Medulla oblongata (tissue), 1 donor: ENCODE measurements around the gene ZSCAN5A.
"Not testable (repeated sequence)": the region's sequence is repeated elsewhere in the genome, so short reads cannot be mapped to it uniquely, and the experiment has no call there.

Experiments used
- DNase-seq: peaks from one replicate; pipeline ENCODE4 v3.0.0-alpha.2; 2015; ENCODE audit errors: extremely low spot score

ZSCAN5A gene, protein sequence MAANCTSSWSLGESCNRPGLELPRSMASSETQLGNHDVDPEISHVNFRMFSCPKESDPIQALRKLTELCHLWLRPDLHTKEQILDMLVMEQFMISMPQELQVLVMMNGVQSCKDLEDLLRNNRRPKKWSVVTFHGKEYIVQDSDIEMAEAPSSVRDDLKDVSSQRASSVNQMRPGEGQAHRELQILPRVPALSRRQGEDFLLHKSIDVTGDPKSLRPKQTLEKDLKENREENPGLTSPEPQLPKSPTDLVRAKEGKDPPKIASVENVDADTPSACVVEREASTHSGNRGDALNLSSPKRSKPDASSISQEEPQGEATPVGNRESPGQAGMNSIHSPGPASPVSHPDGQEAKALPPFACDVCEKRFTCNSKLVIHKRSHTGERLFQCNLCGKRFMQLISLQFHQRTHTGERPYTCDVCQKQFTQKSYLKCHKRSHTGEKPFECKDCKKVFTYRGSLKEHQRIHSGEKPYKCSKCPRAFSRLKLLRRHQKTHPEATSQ

GRCh38 chr19:56314381-56315076 is at the start of gene ZSCAN5A:
ZSCAN5A (minus strand) TSS chr19:56314839; CDS start chr19:56225046, 89,793 bp downstream.
- DNase-seq: peak; percentile 99

- no peak for DNase-seq
Observed at GRCh38 chr19:56360841-56361240, 46.2 kb upstream of the ZSCAN5A start.

DNA sequence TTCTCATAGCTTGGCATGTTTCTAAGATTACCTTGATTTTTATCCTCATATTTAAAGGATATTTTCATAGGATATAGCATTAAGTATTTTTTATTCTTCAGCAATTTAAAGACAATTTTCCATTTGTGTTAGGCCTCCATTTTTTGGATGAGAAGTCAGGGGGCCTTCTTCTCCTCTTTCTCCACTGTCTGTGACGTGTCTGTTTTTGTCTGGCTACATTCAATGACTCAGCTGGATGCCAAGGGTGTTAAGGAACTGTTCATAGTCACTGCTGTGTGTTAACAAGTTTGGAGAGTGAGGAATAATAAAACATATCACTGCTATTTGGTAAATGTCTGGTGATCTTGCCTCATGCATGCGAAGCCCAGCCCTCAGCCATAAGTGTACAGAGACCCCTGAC is 42.3 kb upstream of the ZSCAN5A start:
- no peak for DNase-seq

GRCh38 chr19:56355517-56355916 is 40.9 kb upstream of the ZSCAN5A start:
- DNase-seq: no peak

GRCh38 chr19:56351208-56351607 is 36.6 kb upstream of the ZSCAN5A start:
- no peak for DNase-seq

- DNase-seq: peak; percentile 37
Observed at GRCh38 chr19:56350416-56351045, 35.9 kb upstream of the ZSCAN5A start.

- DNase-seq: no peak
Observed at GRCh38 chr19:56348289-56348877, 33.7 kb upstream of the ZSCAN5A start.

DNA sequence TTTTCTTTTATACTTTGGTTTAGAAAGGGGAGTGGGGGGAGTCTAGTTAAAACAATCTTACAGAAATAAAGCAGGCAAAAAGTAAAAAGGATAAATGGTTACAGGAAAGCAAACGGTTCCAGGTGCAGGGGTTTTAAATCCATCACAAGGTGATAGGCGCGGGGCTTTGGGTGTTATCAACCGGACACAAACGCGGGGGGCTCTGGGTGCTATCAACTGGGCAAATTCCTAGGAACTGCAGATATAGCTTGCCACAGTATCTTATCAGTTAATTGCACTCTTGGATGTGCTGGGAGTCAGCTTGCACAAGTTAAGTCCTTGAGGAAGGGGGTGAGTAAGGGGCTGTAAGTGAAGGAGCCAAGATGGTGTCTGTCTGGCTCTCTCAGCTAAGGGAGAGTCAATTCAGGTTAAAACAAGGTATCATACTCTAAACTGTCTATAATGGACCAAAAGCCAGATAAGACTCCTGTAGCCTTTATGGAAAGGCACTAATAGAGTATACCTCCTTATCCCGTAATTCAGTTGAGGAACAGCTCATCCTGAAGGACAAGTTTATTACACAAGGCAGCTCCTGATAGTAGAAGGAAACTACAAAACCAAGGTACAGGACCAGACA is 32.6 kb upstream of the ZSCAN5A start:
- DNase-seq: no peak

DNA sequence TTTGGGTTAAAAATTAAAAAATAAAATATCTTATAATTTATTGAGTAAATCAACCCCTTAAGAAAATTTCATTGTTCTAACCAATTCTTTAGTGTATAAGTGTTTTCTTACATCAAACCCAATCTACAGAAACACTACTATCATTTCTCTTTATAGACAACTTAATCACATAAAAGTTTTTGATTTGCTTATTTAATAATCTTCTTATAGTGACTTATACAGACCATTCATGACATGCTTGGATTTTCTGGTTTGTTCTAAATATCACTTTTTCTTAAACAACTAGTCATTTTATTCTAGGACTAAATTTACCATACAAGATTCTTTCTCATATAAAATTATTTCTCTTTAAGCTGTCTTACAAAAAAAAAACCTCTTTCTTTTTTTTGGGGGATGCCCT is 27.3 kb upstream of the ZSCAN5A start:
- no peak for DNase-seq

DNA sequence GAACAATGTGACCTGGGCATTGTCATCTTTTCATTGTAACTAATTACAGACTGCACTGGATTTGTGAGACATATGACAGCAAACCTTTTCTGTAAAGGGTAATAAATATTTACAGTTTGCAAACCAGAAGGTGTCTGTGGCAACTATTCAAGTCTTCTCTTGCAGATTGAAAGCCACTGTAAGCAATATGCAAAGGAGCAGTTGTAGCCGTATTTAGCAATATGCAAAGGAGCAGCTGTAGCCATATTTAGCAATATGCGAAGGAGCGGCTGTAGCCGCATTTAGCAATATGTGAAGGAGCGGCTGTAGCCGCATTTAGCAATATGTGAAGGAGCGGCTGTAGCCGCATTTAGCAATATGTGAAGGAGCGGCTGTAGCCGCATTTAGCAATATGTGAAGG is 24.4 kb upstream of the ZSCAN5A start:
- DNase-seq: not testable (repeated sequence)

DNA sequence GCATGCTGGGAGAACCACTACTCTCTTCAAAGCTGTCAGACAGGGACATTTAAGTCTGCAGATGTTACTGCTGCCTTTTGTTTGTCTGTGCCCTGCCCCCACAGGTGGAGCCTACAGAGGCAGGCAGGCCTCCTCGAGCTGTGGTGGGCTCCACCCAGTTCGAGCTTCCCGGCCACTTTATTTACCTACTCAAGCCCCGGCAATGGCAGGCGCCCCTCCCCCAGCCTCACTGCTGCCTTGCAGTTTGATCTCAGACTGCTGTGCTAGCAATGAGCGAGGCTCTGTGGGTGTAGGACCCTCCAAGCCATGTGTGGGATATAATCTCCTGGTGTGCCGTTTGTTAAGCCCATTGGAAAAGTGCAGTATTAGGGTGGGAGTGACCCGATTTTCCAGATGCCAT is 22.4 kb upstream of the ZSCAN5A start:
- DNase-seq: not testable (repeated sequence)

GRCh38 chr19:56335371-56335770 is 20.7 kb upstream of the ZSCAN5A start:
- DNase-seq: not testable (repeated sequence)

- peak; percentile 60 for DNase-seq
Observed at GRCh38 chr19:56333506-56333905, 18.9 kb upstream of the ZSCAN5A start.

DNA sequence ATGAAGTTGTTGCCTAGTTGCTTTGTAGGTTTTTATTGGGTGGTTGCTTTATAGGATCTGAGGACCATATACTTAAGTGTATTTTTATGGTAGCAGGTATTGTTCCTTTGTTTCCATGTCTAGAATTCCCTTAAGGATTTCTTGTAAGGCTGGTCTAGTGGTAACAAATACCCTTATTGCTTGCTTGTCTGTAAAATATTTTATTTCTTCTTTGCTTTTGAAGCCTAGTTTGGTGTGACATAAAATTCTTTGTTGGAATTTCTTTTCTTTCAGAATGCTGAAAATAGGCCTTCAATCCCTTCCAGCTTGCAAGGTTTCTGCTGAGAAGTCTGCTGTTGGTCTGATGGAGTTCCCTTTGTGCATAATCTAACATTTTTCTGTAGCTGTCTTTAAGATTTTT is 18.1 kb upstream of the ZSCAN5A start:
- DNase-seq: no peak

- DNase-seq: no peak
Observed at GRCh38 chr19:56324436-56324835, 9.8 kb upstream of the ZSCAN5A start.

DNA sequence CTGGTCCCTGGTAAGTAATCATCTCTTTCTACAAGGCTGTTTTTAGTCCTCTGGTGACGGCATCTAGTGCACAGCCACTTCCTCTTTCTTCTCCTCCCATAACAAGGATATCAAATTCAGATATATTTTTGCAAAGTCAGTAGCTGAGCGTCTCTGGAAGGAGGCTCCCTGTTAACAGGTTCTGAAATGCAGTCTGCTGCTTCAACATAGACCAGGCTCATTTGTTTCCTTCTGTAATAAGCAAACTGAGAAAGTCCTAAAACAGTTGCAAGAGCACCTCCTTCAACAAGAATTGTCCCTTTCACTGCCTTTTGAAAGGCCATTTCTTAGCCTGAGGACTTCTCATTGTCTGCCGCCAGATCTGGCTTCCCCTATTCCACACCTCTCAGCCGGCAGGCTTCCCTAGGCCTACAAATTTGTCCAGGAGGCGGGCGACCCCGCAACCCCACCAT is 7.4 kb upstream of the ZSCAN5A start:
- peak; percentile 38 for DNase-seq

DNA sequence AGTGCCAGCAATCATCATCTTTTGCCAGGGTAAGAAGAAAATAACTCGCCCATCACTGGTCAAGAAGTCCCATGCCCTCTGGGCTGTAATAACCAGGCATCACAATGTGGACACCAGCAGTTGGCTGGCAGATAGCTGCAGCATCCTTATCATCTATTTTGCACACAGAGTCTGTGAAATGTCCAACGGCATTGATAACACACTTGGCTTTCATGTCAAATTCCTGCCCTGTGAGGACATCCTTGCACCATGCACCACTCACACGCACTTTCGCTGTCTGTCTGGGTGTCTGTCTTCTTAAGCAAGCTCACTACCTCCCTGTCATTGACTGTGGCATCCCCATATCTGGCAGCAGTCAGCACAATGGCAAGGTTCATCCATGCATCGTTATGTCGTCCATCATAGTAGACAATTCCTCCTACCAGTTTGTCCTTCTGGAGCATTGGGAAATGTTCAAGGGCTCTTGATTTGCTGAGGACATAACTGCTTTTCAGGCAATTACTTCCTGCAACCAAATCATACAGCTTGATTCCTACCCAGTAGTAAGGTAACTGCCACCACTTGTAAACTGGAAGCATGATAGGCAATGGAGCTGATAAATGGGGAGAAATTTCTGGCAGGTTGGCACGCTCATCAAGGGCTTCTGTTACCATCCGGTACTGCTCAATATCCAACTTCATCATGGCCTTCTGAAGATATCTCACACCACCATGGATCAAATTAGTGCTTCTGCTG is 6.8 kb upstream of the ZSCAN5A start:
- no peak for DNase-seq

GRCh38 chr19:56319991-56320390 is 5.4 kb upstream of the ZSCAN5A start:
- DNase-seq: no peak

DNA sequence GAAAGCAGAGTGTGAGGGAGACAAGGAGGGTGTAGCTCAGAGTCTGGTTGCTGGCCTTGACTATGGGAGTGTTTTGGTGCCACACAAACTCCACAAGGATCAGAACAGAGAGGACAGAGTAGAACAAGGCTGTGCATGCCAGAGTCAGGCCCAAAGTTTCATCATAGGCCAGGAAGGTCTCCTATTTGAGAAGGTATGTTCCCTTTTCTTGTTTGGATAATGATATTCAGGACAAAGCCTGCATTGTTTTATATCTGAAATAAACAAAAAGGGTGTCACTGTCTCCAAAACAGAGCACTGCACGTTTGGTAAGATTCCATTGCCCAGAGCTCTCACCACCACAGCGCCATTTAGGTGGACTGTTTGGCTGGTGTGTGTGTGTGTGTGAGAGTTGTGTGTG is 3.1 kb upstream of the ZSCAN5A start:
- no peak for DNase-seq

DNA sequence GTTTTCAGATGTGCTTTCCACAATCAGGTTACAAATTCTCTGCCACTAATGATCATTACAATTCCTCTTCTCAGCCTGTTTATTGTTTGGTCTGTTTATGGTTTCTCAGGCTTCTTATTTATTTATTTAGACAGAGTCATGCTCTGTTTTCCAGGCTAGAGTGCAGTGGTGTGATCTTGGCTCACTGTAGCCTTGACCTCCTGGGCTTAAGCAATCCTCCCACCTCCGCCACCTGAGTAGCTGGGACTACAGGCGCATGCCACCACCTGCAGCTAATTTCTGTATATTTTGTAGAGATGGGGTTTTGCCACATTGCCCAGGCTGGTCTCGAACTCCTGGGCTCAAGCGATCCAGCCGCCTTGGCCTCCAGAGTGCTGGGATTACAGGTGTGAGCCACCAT is 2.1 kb upstream of the ZSCAN5A start:
- DNase-seq: no peak
